GM18517 (cell line): Measurements from ENCODE around the gene CNNM4.
"Not testable (repeated sequence)": the region's sequence is repeated elsewhere in the genome, so short reads cannot be mapped to it uniquely, and the experiment has no call there.

Experiments used
- ATAC-seq: cut with Tn5 transposase; IDR thresholded peaks from one replicate; pipeline ENCODE4 v1.9.1; 2021; ENCODE audit warnings: mild to moderate bottlenecking, moderate library complexity; ENCODE audit not compliant: unreplicated experiment

CNNM4 gene

GRCh38 chr2:96792772-96793749, 32.4 kb downstream of the CNNM4 start:
- no peak for ATAC-seq

- ATAC-seq, result no peak
Measured at GRCh38 chr2:96795076-96795475, 34.4 kb downstream of the CNNM4 start.

GRCh38 chr2:96796497-96796896, 35.8 kb downstream of the CNNM4 start:
- not testable (repeated sequence) for ATAC-seq

- ATAC-seq, result no peak
Measured at GRCh38 chr2:96797066-96797625, 36.4 kb downstream of the CNNM4 start.

DNA sequence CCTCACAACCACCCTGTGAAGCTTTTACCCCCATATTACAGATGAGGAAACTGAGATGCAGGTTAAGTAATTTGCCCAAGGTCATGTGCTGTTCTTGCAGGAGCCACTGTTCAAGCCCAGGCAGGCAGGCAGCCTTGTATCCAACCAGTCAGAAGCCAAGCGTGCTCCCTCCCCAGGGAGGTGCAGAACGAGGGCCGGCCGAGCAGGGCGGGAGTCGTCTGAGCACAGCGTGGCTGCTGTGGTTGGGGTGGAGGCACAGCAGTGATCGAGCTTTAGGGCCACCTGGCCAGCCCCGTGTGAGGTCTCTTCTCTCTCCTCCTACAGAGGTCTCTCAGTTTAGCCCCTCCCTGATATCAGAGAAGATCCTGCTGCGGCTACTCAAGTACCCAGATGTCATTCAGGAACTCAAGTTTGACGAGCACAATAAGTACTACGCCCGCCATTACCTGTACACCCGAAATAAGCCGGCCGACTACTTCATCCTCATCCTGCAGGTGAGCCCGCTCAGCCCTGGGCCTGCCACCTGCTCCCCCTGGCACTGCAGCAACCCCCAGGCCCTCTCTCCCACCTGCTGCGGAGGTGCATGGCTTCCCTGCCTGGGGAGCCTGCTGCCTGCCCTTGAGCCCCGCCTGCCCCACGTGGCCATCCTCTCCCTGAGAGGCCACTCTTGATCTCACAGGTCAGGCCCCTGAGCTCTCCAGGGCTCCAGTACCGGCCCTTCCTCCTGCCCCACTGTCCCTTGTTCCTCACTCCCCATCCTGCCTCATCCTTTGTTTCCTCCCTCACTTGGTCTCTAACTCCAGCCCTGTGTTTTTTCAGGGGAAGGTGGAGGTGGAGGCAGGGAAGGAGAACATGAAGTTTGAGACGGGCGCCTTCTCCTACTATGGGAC, 38.3 kb downstream of the CNNM4 start:
- no peak for ATAC-seq

DNA sequence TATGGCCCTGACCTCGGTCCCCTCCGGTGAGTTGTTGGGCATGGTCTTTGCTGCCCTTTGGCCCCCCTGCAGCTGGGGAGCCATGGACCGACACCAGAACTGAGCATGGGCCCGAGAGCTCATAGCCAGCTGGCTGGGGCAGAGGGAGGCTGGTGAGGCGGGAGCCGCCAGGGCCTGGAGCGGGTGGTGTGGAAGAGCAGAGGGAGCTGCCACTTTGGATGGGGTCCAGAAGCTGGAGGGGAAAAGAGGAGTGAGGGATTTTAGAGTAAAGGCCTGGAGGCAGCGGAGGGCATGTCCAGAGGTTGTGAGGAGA, 38.9 kb downstream of the CNNM4 start:
- ATAC-seq, result no peak

- peak; percentile 8 for ATAC-seq
Measured at GRCh38 chr2:96800061-96801004, 39.6 kb downstream of the CNNM4 start.

DNA sequence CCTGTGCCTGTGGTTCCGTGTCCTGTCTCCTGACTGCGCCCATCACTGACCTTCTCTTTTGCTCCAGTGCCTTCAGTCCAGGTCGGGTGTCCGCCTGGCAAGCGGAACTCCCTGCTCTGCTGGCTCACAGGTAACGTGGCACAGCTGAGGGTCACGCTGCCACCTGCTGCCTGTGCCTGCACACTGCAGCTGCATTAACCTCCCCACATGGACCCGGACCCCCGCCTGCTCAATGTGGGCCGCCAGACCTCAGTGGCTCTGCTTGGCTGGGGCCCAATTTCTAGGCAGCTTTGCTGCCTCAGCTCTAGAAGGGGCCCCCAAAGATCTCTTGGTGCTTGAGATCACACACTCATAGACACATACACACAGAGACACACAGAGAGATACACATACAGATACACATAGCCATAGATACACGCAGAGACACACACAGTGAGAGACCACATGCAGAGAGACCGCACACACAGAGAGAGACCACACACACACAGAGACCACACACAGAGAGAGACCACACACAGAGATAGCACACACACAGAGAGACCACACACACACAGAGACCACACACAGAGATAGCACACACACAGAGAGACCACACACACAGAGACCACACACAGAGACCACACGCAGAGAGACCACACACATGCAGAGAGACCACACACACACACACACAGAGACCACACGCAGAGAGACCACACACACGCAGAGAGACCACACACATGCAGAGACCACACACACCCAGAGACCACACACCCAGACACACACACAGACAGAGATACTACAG, 40.5 kb downstream of the CNNM4 start:
- ATAC-seq, result peak; percentile 55

DNA sequence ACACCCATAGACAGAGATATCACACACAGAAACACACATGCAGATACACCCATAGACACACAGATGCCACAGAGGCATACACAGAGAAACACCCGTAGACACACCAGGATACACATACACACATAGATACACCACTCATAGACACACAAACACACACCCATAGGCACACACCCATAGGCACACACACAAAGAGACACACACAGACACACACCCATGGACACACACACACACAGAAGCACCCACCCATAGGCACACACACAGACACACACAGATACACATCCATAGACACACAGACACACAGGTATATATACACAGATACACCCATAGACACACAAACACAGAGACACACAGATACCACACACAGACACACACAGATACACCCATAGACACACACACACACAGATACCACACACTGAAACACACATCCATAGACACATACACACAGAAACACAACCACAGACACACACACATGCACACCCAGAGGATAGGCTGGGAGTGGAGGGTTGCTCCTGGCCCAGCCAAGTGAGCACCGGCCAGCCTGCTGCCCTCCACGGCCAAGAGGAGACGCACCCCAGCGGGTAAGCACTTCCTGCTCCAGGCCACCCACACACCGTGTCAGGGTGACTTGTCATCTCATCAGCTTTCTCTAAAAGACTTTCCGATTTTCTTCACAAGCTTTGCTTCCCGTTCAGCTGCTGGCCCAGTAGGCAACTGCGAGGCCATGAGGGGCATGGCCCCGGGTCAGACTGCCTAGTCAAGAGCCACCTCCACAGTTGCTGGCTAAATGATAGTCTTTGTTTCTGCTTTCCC, 41.3 kb downstream of the CNNM4 start:
- no peak for ATAC-seq

DNA sequence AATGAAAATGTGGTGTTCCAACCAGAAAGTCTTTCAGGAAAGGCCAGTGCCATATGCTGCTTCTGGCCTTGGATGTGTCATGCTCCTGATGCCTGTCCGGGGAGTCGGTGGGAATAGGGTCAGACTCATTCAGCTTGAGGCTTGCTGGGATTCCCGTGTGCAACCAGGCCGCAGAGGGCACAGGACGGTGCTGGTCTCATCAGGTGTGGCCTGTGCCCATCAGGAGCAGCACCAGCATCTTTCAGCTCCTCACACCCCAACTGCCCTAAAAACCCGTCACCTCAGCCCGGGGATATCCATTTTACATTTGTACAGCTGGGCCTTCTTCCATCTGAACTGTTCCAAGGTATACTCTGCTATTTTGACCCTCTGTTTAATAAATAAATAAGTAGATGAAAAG, 42.0 kb downstream of the CNNM4 start:
- ATAC-seq, result no peak

DNA sequence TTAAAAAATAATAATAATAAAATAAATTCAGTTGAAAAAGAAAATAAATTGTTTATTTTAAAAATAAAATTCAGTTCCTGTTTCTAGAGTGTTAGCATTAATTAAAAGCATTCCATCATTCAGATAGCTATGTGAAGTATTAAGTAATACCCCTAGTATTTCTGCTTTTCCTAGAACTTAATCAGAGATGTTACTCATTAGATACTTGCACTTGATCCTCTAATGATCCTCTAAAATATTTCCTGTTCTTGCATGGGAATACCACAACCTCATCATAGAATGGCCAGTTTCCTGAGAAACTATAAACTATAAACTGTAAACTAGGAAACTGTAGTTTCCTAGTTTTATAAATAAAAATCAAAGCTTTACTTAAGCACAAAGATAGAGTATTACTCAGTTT, 44.3 kb downstream of the CNNM4 start:
- ATAC-seq, result no peak

DNA sequence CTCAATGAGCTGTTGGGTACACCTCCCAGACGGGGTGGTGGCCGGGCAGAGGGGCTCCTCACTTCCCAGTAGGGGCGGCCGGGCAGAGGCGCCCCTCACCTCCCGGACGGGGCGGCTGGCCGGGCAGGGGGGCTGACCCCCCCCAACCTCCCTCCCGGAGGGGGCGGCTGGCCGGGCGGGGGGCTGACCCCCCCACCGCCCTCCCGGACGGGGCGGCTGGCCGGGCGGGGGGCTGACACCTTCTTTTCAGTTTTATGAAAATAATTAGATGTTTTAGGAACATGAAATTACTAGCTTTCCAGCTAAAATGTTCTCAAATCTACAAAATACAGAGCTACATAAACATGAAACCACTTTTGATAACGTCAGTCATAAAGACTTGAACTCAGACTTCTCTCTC, 45.2 kb downstream of the CNNM4 start:
- not testable (repeated sequence) for ATAC-seq

- ATAC-seq, result peak; percentile 48
Measured at GRCh38 chr2:96806468-96807126, 45.9 kb downstream of the CNNM4 start.

DNA sequence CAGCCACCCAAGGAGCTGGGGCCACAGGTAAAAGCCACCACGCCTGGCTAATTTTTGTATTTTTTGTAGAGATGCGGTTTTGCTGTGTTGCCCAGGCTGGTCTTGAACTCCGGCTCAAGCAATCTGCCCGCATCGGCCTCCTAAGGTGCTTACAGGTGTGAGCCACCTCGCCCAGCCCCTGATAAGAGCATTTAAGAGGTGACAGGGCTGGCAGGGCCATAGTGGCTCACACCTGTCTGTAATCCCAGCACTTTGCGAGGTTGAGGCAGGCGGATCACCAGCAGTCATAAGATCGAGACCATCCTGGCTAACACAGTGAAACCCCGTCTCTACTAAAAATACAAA, 46.4 kb downstream of the CNNM4 start:
- no peak for ATAC-seq

- no peak for ATAC-seq
Measured at GRCh38 chr2:96808176-96808837, 47.6 kb downstream of the CNNM4 start.

GRCh38 chr2:96809216-96809882, 48.6 kb downstream of the CNNM4 start:
- no peak for ATAC-seq
